HG03432 (cell line): ENCODE measurements around the gene FIGN.

Experiments used
- ATAC-seq: cut with Tn5 transposase; IDR thresholded peaks from one replicate; pipeline ENCODE4 v1.9.1; 2021; ENCODE audit warnings: mild to moderate bottlenecking, moderate library complexity; ENCODE audit not compliant: unreplicated experiment

The FIGN gene, protein sequence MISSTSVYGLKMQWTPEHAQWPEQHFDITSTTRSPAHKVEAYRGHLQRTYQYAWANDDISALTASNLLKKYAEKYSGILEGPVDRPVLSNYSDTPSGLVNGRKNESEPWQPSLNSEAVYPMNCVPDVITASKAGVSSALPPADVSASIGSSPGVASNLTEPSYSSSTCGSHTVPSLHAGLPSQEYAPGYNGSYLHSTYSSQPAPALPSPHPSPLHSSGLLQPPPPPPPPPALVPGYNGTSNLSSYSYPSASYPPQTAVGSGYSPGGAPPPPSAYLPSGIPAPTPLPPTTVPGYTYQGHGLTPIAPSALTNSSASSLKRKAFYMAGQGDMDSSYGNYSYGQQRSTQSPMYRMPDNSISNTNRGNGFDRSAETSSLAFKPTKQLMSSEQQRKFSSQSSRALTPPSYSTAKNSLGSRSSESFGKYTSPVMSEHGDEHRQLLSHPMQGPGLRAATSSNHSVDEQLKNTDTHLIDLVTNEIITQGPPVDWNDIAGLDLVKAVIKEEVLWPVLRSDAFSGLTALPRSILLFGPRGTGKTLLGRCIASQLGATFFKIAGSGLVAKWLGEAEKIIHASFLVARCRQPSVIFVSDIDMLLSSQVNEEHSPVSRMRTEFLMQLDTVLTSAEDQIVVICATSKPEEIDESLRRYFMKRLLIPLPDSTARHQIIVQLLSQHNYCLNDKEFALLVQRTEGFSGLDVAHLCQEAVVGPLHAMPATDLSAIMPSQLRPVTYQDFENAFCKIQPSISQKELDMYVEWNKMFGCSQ

DNA sequence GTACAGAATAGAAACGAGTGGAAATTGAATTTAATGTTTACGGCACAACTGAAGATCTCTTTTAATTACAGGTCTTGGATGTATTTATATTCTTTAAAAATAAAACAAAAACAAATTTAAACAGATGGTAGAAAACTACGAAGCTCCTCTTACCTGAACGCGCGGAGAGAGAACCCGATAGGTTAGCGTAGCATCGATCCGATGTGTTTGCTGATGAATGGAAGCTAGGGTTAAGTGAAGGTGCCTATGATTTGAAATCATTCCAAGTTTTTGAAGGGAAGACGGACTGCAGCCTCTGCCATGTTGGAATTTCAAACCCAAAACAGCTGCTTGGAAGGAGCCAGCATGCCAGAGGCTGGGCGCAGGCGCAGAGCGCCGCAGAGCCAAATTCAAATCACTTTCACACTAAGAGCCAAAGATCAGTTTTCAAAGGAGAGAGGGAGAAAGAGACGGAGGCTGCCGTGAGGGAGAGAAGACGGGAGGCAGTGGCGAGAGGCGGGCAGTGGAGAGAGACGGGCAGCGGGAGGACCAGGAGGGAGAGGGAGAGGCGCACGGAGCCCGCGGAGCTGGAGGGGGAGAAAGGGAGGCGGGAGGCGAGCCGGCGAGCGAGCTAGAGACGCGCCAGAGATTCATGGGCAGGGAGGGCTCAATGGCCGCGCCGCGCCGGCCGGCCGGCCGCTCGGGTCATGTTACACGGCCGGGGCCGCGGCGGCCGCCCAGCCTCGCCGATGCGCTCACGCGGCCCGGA is at the start of gene FIGN:
TSS of gene FIGN (minus strand) at position 324 of the 748 bp plus-strand sequence. CDS start 1,081 bp downstream, outside the sequence.
- no peak for ATAC-seq

DNA sequence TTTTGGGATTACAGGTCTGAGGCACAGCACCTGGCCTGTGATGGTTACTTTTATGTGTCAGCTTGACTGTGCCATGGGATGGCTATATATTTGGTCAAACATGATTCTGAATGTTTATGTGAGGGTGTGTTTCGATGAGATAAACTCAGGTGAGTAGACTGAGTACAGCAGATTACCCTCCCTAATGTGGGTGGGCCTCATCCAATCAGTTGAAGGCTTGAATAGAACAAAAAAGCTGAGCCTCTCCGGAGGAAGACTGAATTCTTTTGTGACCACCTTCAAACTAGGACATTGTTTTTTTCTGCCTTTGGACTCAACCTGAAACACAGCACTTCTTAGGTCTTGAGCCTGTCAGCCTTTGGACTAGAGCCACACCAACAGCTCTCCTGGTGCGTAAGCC is 49.4 kb upstream of the FIGN start:
- ATAC-seq, result no peak

DNA sequence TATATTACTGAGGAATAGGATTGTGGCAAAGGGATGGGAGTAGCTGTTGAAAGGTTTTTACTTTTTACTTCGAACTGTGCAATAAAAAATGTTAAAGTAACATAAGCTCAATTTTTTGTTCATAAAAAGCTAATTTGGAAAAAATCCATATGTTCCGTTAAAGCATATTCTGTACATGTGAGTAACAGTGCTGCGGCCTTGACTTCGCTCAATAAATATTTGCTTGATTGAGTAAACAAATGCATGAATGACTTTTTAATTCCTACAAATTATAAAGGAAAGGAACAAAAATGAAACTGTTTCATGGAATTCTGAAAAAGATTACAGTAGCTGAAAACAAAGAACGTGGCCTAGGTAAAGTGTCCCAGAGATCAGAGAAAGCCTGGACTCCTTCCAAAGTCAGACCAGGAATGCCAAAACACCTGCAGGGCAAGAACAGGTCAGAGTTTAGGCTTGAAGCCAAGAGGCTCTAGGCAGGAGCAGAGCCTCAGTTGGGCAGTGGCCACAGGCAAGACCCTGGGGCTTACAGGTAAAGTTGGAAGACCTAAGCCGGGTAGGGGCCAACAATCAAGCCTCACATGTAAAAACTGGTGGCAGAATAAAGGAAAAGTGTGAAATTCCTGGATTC is 44.3 kb upstream of the FIGN start:
- ATAC-seq, result no peak

DNA sequence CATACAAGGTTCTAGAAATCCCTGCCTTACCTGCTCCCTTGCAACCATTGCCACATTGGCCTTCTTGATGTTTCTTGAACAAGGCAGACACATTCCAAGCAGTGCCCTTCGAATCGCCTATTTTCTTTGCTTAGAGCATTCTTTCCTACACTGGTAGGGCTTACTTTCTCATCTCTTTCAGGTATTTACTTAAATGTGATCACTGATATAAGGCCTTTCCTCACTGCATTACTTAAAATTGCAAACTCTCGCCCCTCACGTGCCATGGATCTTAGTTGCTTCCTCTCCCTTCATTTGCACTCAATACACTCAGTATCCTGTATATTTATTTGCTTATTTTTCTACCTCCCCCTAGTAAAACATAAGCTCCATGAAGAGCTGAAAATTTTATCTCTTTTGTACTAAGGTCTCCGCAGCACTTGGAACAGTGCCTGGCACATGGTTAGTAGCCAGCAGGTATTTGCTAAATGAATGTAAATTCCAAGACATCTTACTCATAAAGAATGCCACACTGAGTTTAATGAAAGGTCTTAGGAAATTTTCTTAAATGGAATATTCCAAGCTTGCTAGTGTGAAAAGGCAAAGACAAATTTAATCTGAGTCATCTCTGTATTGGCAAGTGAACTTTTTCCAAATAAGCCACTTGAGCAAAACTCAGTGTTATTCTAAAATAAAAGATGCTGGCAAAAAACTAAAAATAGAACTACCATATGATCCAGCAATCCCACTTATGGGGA is 42.4 kb upstream of the FIGN start:
- no peak for ATAC-seq

DNA sequence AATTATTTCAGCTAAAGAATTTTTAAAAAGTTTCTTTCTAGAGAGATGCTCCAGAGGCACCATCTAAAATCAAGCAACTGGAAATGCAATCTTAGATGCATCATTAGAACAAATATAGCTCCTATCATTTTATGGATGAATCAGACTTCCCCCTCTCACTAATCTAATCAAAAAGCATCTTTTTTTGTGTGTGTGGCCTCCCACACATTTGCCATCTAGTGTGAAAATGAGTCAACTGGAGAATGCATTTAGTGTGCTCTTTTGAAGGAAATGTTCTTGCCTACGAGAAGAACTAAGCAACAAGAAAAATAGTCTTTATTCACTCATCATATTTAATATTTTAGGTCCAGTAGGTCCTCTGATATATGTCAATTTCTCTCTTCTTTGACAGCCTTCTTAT is 39.5 kb upstream of the FIGN start:
- ATAC-seq, result no peak

DNA sequence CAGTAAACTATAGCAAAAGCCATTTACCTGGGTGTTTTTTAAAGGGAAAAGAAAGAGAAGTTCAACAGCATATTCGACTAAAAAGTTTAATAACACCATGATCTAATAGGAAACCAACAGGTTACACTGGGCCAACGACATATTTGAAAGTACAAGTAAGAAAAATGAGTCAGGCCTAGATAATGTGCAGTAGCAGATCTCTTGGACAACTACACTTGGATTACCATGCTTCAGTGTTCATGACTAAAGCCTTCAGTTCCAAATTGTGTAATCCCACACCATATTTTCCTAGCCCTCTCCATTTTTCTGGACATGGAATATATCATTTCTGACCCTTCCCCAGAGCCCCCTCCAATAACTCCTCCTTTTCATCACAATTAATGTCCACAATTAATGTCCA is 39.1 kb upstream of the FIGN start:
- ATAC-seq, result no peak

DNA sequence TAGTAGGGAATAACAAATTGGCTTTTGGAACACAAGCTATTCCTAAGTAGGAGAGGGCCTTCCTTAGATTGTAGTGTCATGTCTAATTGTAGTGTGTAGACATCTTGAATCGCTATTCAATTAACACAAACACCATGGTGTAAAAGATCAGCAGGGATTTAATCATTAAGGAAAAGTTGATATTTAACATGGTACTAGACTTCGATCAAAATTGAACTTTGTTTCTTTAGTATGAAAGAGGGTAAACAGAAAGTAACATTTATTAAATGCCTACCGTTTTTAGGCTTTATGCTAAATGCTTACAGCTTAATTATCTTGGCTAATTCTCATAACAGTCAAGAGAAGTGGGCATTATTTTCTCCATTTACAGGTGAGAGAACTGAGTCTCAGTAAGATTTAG is 37.5 kb upstream of the FIGN start:
- ATAC-seq, result no peak

DNA sequence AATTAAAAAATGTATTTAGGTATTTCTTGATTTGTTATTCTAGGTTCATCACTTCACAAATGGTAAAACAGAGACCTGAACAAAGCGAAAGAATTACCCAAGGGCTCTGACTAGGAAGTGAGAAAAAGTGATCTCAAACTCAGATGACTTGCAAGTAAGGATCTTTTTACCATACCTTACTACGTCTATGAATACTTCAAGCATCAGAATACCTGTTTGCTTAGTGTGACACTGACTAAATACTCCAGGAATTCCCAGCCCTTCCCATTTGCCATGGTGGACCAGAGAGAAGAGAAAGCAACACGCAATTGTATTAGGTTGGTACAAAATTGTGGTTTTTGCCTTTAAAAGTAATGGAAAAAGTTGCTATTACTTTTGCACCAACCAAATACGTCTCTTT is 35.8 kb upstream of the FIGN start:
- ATAC-seq, result no peak

DNA sequence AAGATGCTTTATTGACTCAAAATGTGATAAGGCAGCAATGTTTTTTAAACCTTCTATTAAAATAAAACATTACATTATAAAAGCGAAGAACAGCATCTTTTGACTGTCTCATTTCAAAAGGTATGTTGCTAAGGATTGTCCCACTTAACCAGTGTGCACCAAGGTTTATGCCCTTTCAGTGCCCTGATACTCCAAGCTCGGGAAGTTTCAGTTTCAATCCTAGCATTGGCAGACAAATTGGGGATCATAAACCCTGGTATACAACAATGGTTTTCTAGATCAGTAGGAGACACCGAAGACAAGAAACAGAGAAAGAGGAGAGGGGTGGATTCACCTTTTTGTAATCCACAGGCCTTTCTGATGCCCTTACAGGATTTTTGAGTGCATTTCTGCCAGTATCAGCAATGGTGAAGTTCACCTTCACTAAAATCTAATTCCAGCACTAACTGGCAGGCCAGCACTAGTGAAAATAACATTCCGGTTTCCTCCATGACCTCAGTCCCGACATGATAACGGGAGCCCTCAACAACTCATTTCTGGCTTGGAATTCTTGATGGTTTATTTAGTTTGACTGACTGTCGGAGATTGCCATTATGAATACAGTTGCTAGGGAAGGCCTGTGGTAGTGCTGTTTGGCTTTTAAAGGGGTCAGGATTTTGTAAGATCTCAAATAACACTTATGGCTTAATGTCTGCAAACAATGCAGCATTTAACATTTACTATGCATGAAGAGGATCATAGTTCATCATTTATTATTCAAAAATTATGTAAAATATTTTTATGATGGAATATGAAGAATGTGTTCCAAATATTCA is 33.3 kb upstream of the FIGN start:
- ATAC-seq, result no peak

DNA sequence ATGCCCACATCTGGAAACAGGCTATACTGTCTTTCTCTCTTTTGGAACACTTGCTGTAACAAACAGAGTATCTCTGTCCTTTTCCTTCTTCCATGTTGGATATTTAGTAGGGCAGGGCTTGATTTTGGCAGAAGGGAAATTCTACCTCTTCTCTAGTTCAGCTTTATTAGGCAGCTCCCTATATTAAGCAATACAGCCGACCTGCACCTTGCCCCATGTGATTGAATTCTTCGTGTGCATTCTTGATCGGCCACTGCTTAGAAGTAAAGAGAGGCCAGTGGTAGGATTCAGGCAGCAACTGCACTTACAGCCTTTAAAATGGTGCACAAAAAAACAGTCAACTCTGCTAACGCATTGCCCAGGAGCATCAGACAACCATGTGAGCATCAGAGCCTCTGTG is 31.3 kb upstream of the FIGN start:
- no peak for ATAC-seq

DNA sequence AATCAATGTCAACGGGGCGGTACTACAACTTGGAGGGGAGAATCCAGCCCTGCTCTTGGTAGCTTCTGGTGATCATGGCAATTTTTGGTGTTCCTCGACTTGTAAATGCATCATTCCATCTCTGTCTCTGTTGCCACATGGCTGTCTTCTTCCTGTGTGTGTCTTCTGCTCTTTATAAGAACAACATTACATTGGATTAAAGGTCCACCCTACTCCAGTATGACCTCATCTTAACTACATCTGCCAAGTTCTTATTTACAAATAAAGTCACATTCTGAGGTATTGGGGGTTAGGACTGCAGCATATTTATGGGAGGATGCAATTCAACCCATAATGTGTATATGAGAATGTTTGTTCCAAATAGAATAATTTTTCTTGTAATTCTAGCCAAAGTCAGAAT is 28.8 kb upstream of the FIGN start:
- ATAC-seq, result no peak

DNA sequence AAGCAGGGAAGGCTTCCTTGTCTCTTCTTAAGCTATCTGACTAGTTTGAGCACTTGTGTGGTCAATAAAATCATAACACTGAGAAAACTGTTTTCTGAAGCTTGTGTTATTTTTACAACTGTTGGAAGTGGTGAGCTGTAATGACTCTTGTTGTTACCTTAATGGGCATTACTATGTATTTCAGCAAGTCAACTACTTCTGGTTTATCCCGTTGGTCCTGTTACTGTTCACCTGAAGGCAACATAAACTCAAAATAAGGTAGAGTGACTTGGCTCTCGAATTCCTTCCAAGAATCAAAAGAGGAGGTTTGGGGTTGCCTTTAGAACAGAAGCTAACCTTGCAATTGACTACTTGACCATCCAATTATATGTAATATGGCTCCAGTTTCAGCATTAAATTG is 23.2 kb upstream of the FIGN start:
- ATAC-seq, result no peak

DNA sequence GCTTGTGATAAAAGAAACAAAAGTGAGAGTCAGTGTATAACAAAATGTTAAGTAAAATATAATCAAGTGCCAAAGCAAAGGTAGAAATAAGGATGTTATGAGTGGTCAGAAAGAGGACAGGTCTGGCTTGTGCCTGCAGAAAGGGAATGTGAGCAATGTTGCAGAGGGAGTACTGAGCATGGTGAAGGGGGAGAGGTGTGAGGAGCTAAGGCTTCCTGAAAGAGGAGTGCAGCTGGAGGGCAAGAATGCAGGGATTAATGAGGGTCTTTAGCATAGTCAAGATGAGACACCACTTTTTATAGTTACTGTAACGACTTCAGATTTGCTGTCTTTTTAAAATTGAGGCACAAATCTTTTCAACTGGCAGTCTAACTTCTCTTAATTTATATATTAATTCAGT is 22.0 kb upstream of the FIGN start:
- ATAC-seq, result no peak

DNA sequence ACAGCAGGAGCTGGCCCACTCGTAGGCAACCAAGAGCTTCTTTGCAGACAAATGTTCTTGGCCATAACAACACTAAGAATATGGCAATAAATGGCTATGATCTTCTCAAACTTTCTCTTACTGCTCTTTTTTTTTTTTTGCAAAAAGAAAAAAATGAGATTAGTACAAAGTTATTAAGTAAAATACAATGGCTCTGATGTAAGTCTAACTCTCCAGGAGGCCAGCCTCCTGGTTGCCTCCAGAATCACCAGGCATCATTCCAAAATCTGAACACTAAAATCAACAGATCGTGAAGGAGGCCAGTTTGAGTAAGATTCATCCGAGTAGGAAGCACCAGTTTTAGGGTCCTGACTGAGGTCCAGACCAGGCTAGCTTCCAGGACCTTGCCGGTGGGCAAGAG is 20.8 kb upstream of the FIGN start:
- ATAC-seq, result no peak

DNA sequence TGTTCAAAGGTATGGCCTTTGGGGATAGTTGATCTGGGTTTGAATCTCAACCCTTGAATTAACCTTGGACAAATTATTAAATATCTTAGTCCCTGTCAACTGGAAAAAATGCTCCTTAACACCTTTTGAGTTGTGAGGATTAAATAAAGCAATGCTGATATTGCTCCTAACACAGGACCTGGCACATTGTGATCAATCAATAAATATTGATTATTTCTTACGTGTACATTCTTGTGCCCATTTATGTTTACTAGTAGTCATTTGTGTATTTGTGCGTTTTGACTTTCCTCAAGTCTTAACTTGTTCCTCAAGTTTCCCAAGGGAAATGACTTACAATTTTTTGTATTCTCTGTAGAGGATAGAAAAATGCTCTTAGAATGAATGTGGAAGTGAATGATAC is 19.6 kb upstream of the FIGN start:
- no peak for ATAC-seq

DNA sequence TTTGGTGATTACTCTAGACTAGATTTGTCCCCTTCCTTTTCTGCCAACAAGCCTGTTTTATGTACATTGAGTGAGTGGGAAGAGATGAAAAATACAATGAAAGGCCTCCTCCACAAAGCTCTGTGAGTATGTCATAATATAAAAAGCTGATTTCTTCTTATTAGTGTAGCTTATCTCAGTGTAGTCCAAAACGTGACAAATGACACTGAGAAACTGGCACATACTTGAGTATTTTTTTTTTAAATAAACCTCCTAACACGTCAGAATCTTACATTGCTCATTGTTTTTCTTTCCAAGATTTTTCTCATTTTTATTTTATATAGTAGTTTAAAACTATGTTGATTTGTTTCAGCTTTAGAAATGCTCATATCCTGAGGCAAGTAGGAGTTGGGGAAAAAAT is 17.9 kb upstream of the FIGN start:
- ATAC-seq, result no peak

DNA sequence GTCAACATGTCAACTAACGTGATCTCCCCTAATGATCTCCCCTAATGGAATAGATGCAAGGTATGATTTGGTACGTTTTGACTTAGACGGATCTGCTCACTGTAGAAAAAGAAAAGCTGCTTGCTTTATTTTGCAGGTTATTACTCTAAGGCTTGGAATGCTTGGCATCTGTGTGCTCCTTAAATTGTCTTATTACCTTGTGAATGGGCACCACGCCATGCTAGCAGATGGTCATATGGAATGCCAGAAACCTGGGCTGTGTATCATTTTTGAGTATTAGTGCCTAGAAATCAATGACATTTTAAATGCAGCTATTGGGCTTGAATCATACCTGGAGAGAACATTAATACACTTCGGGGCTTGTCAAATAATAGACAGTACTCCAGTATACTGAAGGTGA is 16.5 kb upstream of the FIGN start:
- ATAC-seq, result no peak

DNA sequence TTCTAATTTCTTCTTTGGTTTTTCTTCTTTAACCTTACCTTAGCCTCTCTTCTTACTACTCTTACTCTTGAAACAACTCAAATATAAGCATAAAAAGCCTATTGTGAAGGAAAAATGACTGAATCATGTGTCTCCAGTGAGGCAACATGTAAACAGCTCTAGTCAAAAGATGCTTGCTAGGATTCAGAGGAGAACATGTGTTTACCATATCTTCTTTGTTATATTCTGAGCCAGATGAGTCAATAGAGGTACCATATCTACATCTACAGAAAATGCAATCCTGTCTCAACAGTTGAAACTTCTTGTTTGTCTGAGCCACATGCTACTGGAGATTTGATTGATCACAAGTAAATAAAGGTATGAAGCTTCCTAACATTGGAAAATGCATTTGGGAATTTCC is 15.9 kb upstream of the FIGN start:
- no peak for ATAC-seq

DNA sequence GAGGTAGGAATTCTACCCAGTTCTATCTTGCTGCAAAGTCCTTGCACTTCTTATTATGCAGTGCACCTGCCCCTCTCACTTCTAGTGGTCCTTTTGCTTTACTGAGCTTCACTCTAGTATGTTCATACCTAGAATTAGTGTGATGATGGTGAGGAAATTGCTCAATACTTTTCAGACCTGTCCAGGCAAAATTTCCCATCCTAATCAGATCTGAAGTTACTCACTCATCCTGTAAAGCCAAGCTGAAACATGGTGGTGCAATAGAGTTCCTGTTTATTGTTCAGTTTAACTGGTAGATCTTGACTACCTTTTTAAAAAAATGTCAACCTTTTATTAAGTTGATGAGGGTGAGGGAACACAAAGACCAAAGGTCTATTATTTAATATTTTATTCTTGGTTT is 12.6 kb upstream of the FIGN start:
- ATAC-seq, result no peak

DNA sequence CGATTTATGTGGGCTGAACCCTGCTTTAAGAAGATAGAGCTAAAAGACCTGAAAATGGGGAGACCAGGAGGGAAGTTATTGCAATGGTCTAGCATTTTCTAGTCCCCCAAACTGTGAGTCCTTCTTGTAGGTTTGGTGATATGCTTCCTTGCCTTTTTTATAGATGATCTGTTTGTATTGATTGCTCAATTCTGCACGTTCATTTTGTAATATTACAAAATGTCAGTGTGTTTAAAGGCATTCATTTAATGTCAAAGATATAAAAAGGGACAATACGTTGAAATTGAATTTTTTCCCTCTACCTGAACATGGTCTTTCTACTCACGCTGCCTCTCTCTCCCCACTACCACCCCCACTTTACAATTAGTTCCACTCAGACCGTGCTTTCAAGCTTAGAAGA is 5.6 kb upstream of the FIGN start:
- no peak for ATAC-seq
